IgD-negative memory B cell (primary cell): ENCODE data around the gene TERB1. TPM values are rescaled to one million over a fixed set of nuclear protein-coding genes. Genes with fewer than 3 reads are reported as not detected.

Experiments
- H3K27ac Mint-ChIP-seq, 3 donors: one replicate each; pipeline ENCODE4 v1.8.0; 2020 to 2022; ENCODE audit warnings: mild to moderate bottlenecking in 3 of 3, mixed read lengths in 3 of 3, moderate library complexity in 1 of 3
- H3K27me3 Mint-ChIP-seq: one replicate; pipeline ENCODE4 v1.8.0; 2021; ENCODE audit warnings: mixed read lengths
- H3K36me3 Mint-ChIP-seq: one replicate; pipeline ENCODE4 v1.8.0; 2020; ENCODE audit warnings: mild to moderate bottlenecking, mixed read lengths
- H3K4me1 Mint-ChIP-seq, 3 donors: one replicate each; pipeline ENCODE4 v1.8.0; 2020 to 2022; ENCODE audit warnings: mixed read lengths in 3 of 3, mild to moderate bottlenecking in 1 of 3
- H3K4me3 Mint-ChIP-seq, 4 donors: one replicate each; pipeline ENCODE4 v1.8.0; 2020 to 2022; ENCODE audit warnings: mild to moderate bottlenecking in 4 of 4, mixed read lengths in 4 of 4, moderate library complexity in 3 of 4
- H3K9me3 Mint-ChIP-seq, 3 donors: one replicate each; pipeline ENCODE4 v1.8.0; 2020 to 2021; ENCODE audit warnings: mixed read lengths in 3 of 3, mild to moderate bottlenecking in 1 of 3
- polyA plus RNA-seq: library from polyadenylated mRNA; unstranded; fragments of 300-500 nt; fragmentation: Illumina TruSeq; gene quantifications from one replicate; pipeline ENCODE4 v1.2.3, GENCODE V29; 2021

Gene TERB1
- polyA plus RNA-seq, 1 donor from 2014 or later: not detected

- no peak overlapping the region for H3K27ac Mint-ChIP-seq
- H3K27me3 Mint-ChIP-seq: peaks cover 27% of the 10 kb centered on the region
- H3K36me3 Mint-ChIP-seq: no peaks in the 10 kb centered on the region
- peaks cover 0 to 5% (median 2%) of the 10 kb centered on the region in 3 donors for H3K9me3 Mint-ChIP-seq
- H3K4me3 Mint-ChIP-seq: no peak overlapping the region
- peaks cover 0 to 5% (median 5%) of the 10 kb centered on the region in 3 donors for H3K4me1 Mint-ChIP-seq
Observed at GRCh38 chr16:66842765-66843164, 41.4 kb upstream of the TERB1 start.

GRCh38 chr16:66841366-66841765 lies 40.0 kb upstream of the TERB1 start:
- Mint-ChIP-seq H3K4me1 (peaks cover 0 to 5% (median 5%) of the 10 kb centered on the region in 3 donors), H3K27me3 (peaks cover 26% of the 10 kb centered on the region), H3K9me3 (peaks cover 0 to 5% (median 2%) of the 10 kb centered on the region in 3 donors)

GRCh38 chr16:66840883-66841282 lies 39.5 kb upstream of the TERB1 start:
- H3K9me3 Mint-ChIP-seq: peaks cover 0 to 5% (median 2%) of the 10 kb centered on the region in 3 donors
- H3K27me3 Mint-ChIP-seq: peaks cover 22% of the 10 kb centered on the region
- no peak overlapping the region for H3K4me3 Mint-ChIP-seq
- H3K36me3 Mint-ChIP-seq: no peaks in the 10 kb centered on the region
- H3K4me1 Mint-ChIP-seq: peaks cover 0 to 3% (median 3%) of the 10 kb centered on the region in 3 donors
- no peak overlapping the region for H3K27ac Mint-ChIP-seq

More at GRCh38 chr16:66841366-66841765, 40.0 kb upstream of the TERB1 start:
- no peaks in the 10 kb centered on the region for H3K36me3 Mint-ChIP-seq
- H3K27ac Mint-ChIP-seq: no peak overlapping the region
- H3K4me3 Mint-ChIP-seq: no peak overlapping the region

- H3K9me3 Mint-ChIP-seq: peaks cover 0 to 5% (median 2%) of the 10 kb centered on the region in 3 donors
- H3K27ac Mint-ChIP-seq: no peak overlapping the region
- H3K27me3 Mint-ChIP-seq: no peaks in the 10 kb centered on the region
- H3K4me3 Mint-ChIP-seq: peak overlapping the region in 2 of 4 donors; percentile 3 to 53
- H3K36me3 Mint-ChIP-seq: no peaks in the 10 kb centered on the region
- H3K4me1 Mint-ChIP-seq: no peaks in the 10 kb centered on the region
Observed at GRCh38 chr16:66834746-66835145, 33.4 kb upstream of the TERB1 start.

- H3K9me3 Mint-ChIP-seq: no peaks in the 10 kb centered on the region
- H3K27ac Mint-ChIP-seq: peak overlapping the region in 1 of 3 donors; percentile 60
- no peaks in the 10 kb centered on the region for H3K27me3 Mint-ChIP-seq
- peak overlapping the region in 1 of 4 donors; percentile 67 for H3K4me3 Mint-ChIP-seq
- H3K4me1 Mint-ChIP-seq: peaks cover 9 to 13% (median 10%) of the 10 kb centered on the region in 3 donors
- H3K36me3 Mint-ChIP-seq: peaks cover under 1% of the 10 kb centered on the region
Observed at GRCh38 chr16:66832661-66833305, 31.4 kb upstream of the TERB1 start.

- peaks cover 9 to 17% (median 13%) of the 10 kb centered on the region in 3 donors for H3K4me1 Mint-ChIP-seq
- no peaks in the 10 kb centered on the region for H3K27me3 Mint-ChIP-seq
- peak overlapping the region in 1 of 3 donors; percentile 60 for H3K27ac Mint-ChIP-seq
- H3K4me3 Mint-ChIP-seq: peak overlapping the region in 2 of 4 donors; percentile 24 to 67
- no peaks in the 10 kb centered on the region for H3K9me3 Mint-ChIP-seq
- peaks cover 3% of the 10 kb centered on the region for H3K36me3 Mint-ChIP-seq
Observed at GRCh38 chr16:66832190-66832589, 30.8 kb upstream of the TERB1 start.

- peak within 1 kb of the TSS; percentile 78 to 88 (median 82) for H3K4me3 Mint-ChIP-seq
- H3K27ac Mint-ChIP-seq: peak within 1 kb of the TSS; percentile 45 to 73 (median 60)
- H3K4me1 Mint-ChIP-seq: peaks cover 17 to 19% (median 17%) of the 10 kb centered on the region in 3 donors
- no peaks in the 10 kb centered on the region for H3K9me3 Mint-ChIP-seq
- no peaks in the 10 kb centered on the region for H3K27me3 Mint-ChIP-seq
- peaks cover 3% of the 10 kb centered on the region for H3K36me3 Mint-ChIP-seq
Observed at GRCh38 chr16:66830422-66831404, 29.3 kb upstream of the TERB1 start, which contains the start of gene NAE1. Gene NAE1 (minus strand): TSS chr16:66830976. CDS start chr16:66830899, 77 bp downstream.

GRCh38 chr16:66824006-66824405 lies 22.6 kb upstream of the TERB1 start:
- Mint-ChIP-seq H3K4me3 (peak overlapping the region in 1 of 4 donors; percentile 47), H3K9me3 (no peaks in the 10 kb centered on the region), H3K36me3 (peaks cover 6% of the 10 kb centered on the region), H3K27ac (no peak overlapping the region), H3K4me1 (peaks cover 9 to 14% (median 10%) of the 10 kb centered on the region in 3 donors), H3K27me3 (no peaks in the 10 kb centered on the region)

- peaks cover 0 to 1% (median 0%) of the 10 kb centered on the region in 3 donors for H3K4me1 Mint-ChIP-seq
- no peaks in the 10 kb centered on the region for H3K9me3 Mint-ChIP-seq
- peak overlapping the region in 1 of 4 donors; percentile 25 for H3K4me3 Mint-ChIP-seq
- no peaks in the 10 kb centered on the region for H3K27me3 Mint-ChIP-seq
- H3K36me3 Mint-ChIP-seq: peaks cover 12% of the 10 kb centered on the region
- H3K27ac Mint-ChIP-seq: no peak overlapping the region
Observed at GRCh38 chr16:66814734-66815133, 13.3 kb upstream of the TERB1 start.

GRCh38 chr16:66811043-66811442 lies 9.7 kb upstream of the TERB1 start:
- H3K4me3 Mint-ChIP-seq: no peak overlapping the region
- no peaks in the 10 kb centered on the region for H3K4me1 Mint-ChIP-seq
- no peaks in the 10 kb centered on the region for H3K9me3 Mint-ChIP-seq
- H3K27ac Mint-ChIP-seq: no peak overlapping the region
- peaks cover 10% of the 10 kb centered on the region for H3K36me3 Mint-ChIP-seq
- no peaks in the 10 kb centered on the region for H3K27me3 Mint-ChIP-seq

- Mint-ChIP-seq H3K9me3 (no peaks in the 10 kb centered on the region), H3K27ac (no peak overlapping the region), H3K27me3 (no peaks in the 10 kb centered on the region), H3K4me1 (no peaks in the 10 kb centered on the region), H3K4me3 (no peak overlapping the region), H3K36me3 (peaks cover 10% of the 10 kb centered on the region)
Observed at GRCh38 chr16:66810391-66810790, 9.0 kb upstream of the TERB1 start.

- H3K36me3 Mint-ChIP-seq: peaks cover 5% of the 10 kb centered on the region
Observed at GRCh38 chr16:66809765-66810164, 8.4 kb upstream of the TERB1 start.

GRCh38 chr16:66802159-66802558 lies 775 bp upstream of the TERB1 start:
- no peak overlapping the region for H3K27ac Mint-ChIP-seq
- no peaks in the 10 kb centered on the region for H3K9me3 Mint-ChIP-seq
- H3K4me3 Mint-ChIP-seq: no peak overlapping the region
- H3K36me3 Mint-ChIP-seq: peaks cover 6% of the 10 kb centered on the region
- H3K27me3 Mint-ChIP-seq: no peaks in the 10 kb centered on the region
- H3K4me1 Mint-ChIP-seq: no peaks in the 10 kb centered on the region

More at GRCh38 chr16:66809765-66810164, 8.4 kb upstream of the TERB1 start:
- Mint-ChIP-seq H3K4me1 (no peaks in the 10 kb centered on the region), H3K4me3 (no peak overlapping the region), H3K9me3 (no peaks in the 10 kb centered on the region), H3K27me3 (no peaks in the 10 kb centered on the region), H3K27ac (no peak overlapping the region)

GRCh38 chr16:66800856-66801255 lies 528 bp downstream of the TERB1 start:
- H3K36me3 Mint-ChIP-seq: peaks cover 8% of the 10 kb centered on the region
- no peaks in the 10 kb centered on the region for H3K27me3 Mint-ChIP-seq
- no peaks in the 10 kb centered on the region for H3K9me3 Mint-ChIP-seq
- H3K4me3 Mint-ChIP-seq: no peak overlapping the region
- H3K4me1 Mint-ChIP-seq: no peaks in the 10 kb centered on the region
- H3K27ac Mint-ChIP-seq: no peak overlapping the region

GRCh38 chr16:66798161-66798560 lies 3.2 kb downstream of the TERB1 start:
- Mint-ChIP-seq H3K27me3 (no peaks in the 10 kb centered on the region), H3K36me3 (peaks cover 4% of the 10 kb centered on the region), H3K27ac (no peak overlapping the region), H3K9me3 (no peaks in the 10 kb centered on the region), H3K4me1 (no peaks in the 10 kb centered on the region), H3K4me3 (no peak overlapping the region)
